CD14-positive monocyte (primary cell): Measurements from ENCODE around the gene IMMP2L. TPM values are rescaled to one million over a fixed set of nuclear protein-coding genes. Genes with fewer than 3 reads are reported as not detected.

Experiments
- DNase-seq, 3 donors: peaks; one replicate each; pipeline ENCODE4 v3.0.0-alpha.2; 2011 to 2022
- H2AFZ ChIP-seq: 2 replicates; pipeline ENCODE4 v1.6.0; 2012; ENCODE audit warnings: mild to moderate bottlenecking, low read depth, low read length, inconsistent platforms; ENCODE audit not compliant: insufficient read depth, poor library complexity, severe bottlenecking
- H3K27ac ChIP-seq, 2 donors: 1 replicate in 1 of 2; 2 replicates in 1 of 2; pipeline ENCODE4 v1.5.1; 2012 to 2013; ENCODE audit warnings: low read length in 2 of 2, control low read depth in 1 of 2, inconsistent platforms in 1 of 2, low read depth in 1 of 2, mild to moderate bottlenecking in 1 of 2
- H3K27me3 ChIP-seq, 2 donors: one replicate each; pipeline versions ENCODE4 v1.6.0 to v1.6.1; 2011 to 2013; ENCODE audit warnings: low read length in 2 of 2; ENCODE audit not compliant: control insufficient read depth in 2 of 2, insufficient read depth in 2 of 2
- H3K36me3 ChIP-seq, 2 donors: replicated peaks in 1 of 2; 1 replicate in 1 of 2; 2 replicates in 1 of 2; pipeline versions ENCODE4 v1.5.1 to v1.6.1; 2012 to 2013; ENCODE audit warnings: low read length in 2 of 2, control low read depth in 1 of 2, inconsistent platforms in 1 of 2, mild to moderate bottlenecking in 1 of 2; ENCODE audit not compliant: insufficient read depth in 2 of 2, control insufficient read depth in 1 of 2
- H3K4me1 ChIP-seq, 2 donors: 1 replicate in 1 of 2; 2 replicates in 1 of 2; pipeline versions ENCODE4 v1.5.1 to v1.6.1; 2012 to 2013; ENCODE audit warnings: low read length in 2 of 2, control low read depth in 1 of 2, inconsistent platforms in 1 of 2, mild to moderate bottlenecking in 1 of 2, moderate library complexity in 1 of 2; ENCODE audit not compliant: insufficient read depth in 2 of 2, control insufficient read depth in 1 of 2
- H3K4me2 ChIP-seq: replicated peaks from 2 replicates; pipeline ENCODE3; 2012; ENCODE audit warnings: low read length, moderate library complexity, mild to moderate bottlenecking; ENCODE audit not compliant: poor library complexity, severe bottlenecking; ENCODE audit errors: extremely low read depth
- H3K4me3 ChIP-seq, 3 experiments: fragments of 200-600 bp in 1 of 3; sonication (generic) in 1 of 3; replicated peaks in 1 of 3; 1 replicate in 2 of 3; 2 replicates in 1 of 3; pipeline ENCODE4 v1.5.1; 2011 to 2013; ENCODE audit warnings: low read length in 3 of 3, mild to moderate bottlenecking in 3 of 3, control low read depth in 2 of 3, low read depth in 2 of 3, inconsistent platforms in 1 of 3, moderate library complexity in 1 of 3
- H3K79me2 ChIP-seq: 2 replicates; pipeline ENCODE4 v1.6.0; 2012; ENCODE audit warnings: mild to moderate bottlenecking, control low read depth, inconsistent platforms, low read length, moderate library complexity; ENCODE audit not compliant: insufficient read depth
- H3K9ac ChIP-seq: 2 replicates; pipeline ENCODE4 v1.6.0; 2017; ENCODE audit warnings: low read length, mild to moderate bottlenecking; ENCODE audit not compliant: insufficient read depth, poor library complexity, severe bottlenecking
- H3K9me3 ChIP-seq, 2 donors: replicated peaks in 1 of 2; 1 replicate in 1 of 2; 2 replicates in 1 of 2; pipeline versions ENCODE4 v1.5.1 to v1.6.1; 2012 to 2013; ENCODE audit warnings: low read length in 2 of 2, control low read depth in 1 of 2; ENCODE audit not compliant: control insufficient read depth in 1 of 2, insufficient read depth in 1 of 2
- H4K20me1 ChIP-seq: 2 replicates; pipeline ENCODE4 v1.6.0; 2012; ENCODE audit warnings: mild to moderate bottlenecking, low read length, control low read depth, moderate library complexity; ENCODE audit not compliant: insufficient read depth
- H3K27ac Mint-ChIP-seq, 7 donors: one replicate each; pipeline ENCODE4 v1.8.0; 2020; ENCODE audit warnings: mild to moderate bottlenecking in 7 of 7, mixed read lengths in 7 of 7, moderate library complexity in 6 of 7, inconsistent platforms in 2 of 7
- H3K27me3 Mint-ChIP-seq, 3 donors: one replicate each; pipeline ENCODE4 v1.8.0; 2021 to 2022; ENCODE audit warnings: low read depth in 3 of 3, mild to moderate bottlenecking in 3 of 3, mixed read lengths in 3 of 3, moderate library complexity in 3 of 3, inconsistent platforms in 1 of 3
- H3K36me3 Mint-ChIP-seq, 2 donors: one replicate each; pipeline ENCODE4 v1.8.0; 2020; ENCODE audit warnings: mixed read lengths in 2 of 2, inconsistent platforms in 1 of 2, mild to moderate bottlenecking in 1 of 2
- H3K4me1 Mint-ChIP-seq: one replicate; pipeline ENCODE4 v1.8.0; 2020; ENCODE audit warnings: mild to moderate bottlenecking, mixed read lengths
- H3K4me3 Mint-ChIP-seq, 2 donors: one replicate each; pipeline ENCODE4 v1.8.0; 2020; ENCODE audit warnings: mild to moderate bottlenecking in 2 of 2, mixed read lengths in 2 of 2, moderate library complexity in 1 of 2
- H3K9me3 Mint-ChIP-seq, 7 donors: one replicate each; pipeline ENCODE4 v1.8.0; 2020 to 2022; ENCODE audit warnings: mixed read lengths in 7 of 7, mild to moderate bottlenecking in 6 of 7, moderate library complexity in 6 of 7, inconsistent platforms in 2 of 7
- CTCF ChIP-seq: fragments of 200-600 bp; IDR thresholded peaks from one replicate; pipeline ENCODE4 v1.8.0; 2022; ENCODE audit warnings: antibody characterized with exemption, mild to moderate bottlenecking
- WGBS: methylation state at CpG from one replicate; pipeline ENCODE4 v1.1.5; 2013; ENCODE audit warnings: missing lambda C conversion rate; ENCODE audit not compliant: insufficient coverage; 5-methylcytosine and 5-hydroxymethylcytosine counted together
- intact Hi-C, 2 donors: fragments of 100-400 bp; cut with micrococcal nuclease; formaldehyde crosslinking; loops; one replicate each; pipeline versions ENCODE4 v1.15.0 to v1.15.1; 2023
- polyA plus RNA-seq, 3 donors: library from polyadenylated mRNA; depleted of rRNA in 1 of 3; unstranded in 2 of 3; stranded (reverse) in 1 of 3; fragments of 300-500 nt in 2 of 3; fragments of >200 nt in 1 of 3; fragmentation: Illumina TruSeq in 2 of 3; gene quantifications; 1 replicate in 2 of 3; 2 replicates in 1 of 3; pipeline ENCODE4 v1.2.3, GENCODE V29; 2012 to 2021

The IMMP2L gene
- polyA plus RNA-seq, 3 donors = 1.9 to 6.4 (median 6.2) TPM

- no peak overlapping the region for H3K4me3 ChIP-seq
- no peak overlapping the region for H3K27ac Mint-ChIP-seq
- H3K9ac ChIP-seq = no peak overlapping the region
- no peak overlapping the region for H3K4me2 ChIP-seq
- no peaks in the 10 kb centered on the region for H4K20me1 ChIP-seq
- no peaks in the 10 kb centered on the region for H3K4me1 ChIP-seq
- H3K9me3 Mint-ChIP-seq = peaks cover 0 to 6% (median 0%) of the 10 kb centered on the region in 7 donors
- H3K4me3 Mint-ChIP-seq = no peak overlapping the region
- H3K27me3 ChIP-seq = no peaks in the 10 kb centered on the region
- H3K27ac ChIP-seq = no peak overlapping the region
- H3K36me3 ChIP-seq = no peaks in the 10 kb centered on the region
- no peak overlapping the region for H2AFZ ChIP-seq
- H3K27me3 Mint-ChIP-seq = no peaks in the 10 kb centered on the region
- DNase-seq = no peak
- no peaks in the 10 kb centered on the region for H3K4me1 Mint-ChIP-seq
- no peak for TF ChIP-seq CTCF
- H3K36me3 Mint-ChIP-seq = no peaks in the 10 kb centered on the region
- H3K79me2 ChIP-seq = no peaks in the 10 kb centered on the region
- no peaks in the 10 kb centered on the region for H3K9me3 ChIP-seq
- intact Hi-C loops = no loop called here
These were observed 640.6 kb downstream of the IMMP2L start for GRCh38 chr7:110921595-110922151.

- Histone ChIP-seq H3K36me3 (no peaks in the 10 kb centered on the region), H4K20me1 (no peaks in the 10 kb centered on the region), H2AFZ (no peak overlapping the region), H3K9me3 (no peaks in the 10 kb centered on the region), H3K4me3 (no peak overlapping the region), H3K9ac (no peak overlapping the region), H3K27ac (no peak overlapping the region), H3K4me2 (no peak overlapping the region), H3K4me1 (no peaks in the 10 kb centered on the region), H3K27me3 (no peaks in the 10 kb centered on the region), H3K79me2 (no peaks in the 10 kb centered on the region)
- H3K4me1 Mint-ChIP-seq = no peaks in the 10 kb centered on the region
- no peak for DNase-seq
- no peaks in the 10 kb centered on the region for H3K36me3 Mint-ChIP-seq
- H3K9me3 Mint-ChIP-seq = peaks cover 0 to 4% (median 0%) of the 10 kb centered on the region in 7 donors
- intact Hi-C loops = no loop called here
- H3K4me3 Mint-ChIP-seq = no peak overlapping the region
- WGBS = no CpG with 5 or more reads among the region's 2 CpGs
- no peak for TF ChIP-seq CTCF
- no peak overlapping the region for H3K27ac Mint-ChIP-seq
- H3K27me3 Mint-ChIP-seq = no peaks in the 10 kb centered on the region
These were observed 643.2 kb downstream of the IMMP2L start for GRCh38 chr7:110918949-110919548.
